Femur (tissue), 1 donor: ENCODE results near the gene DSCAML1.
A peak's percentile ranks its signal among the peaks of the same experiment; 100 is the strongest.
"Not testable (repeated sequence)": the region's sequence is repeated elsewhere in the genome, so short reads cannot be mapped to it uniquely, and the experiment has no call there.

Source experiments
- DNase-seq: peaks from one replicate; pipeline ENCODE4 v3.0.0-alpha.2; 2017

DSCAML1 gene

GRCh38 chr11:117819096-117820040, 22.4 kb upstream of the DSCAML1 start:
- DNase-seq: peak; percentile 90

DNA sequence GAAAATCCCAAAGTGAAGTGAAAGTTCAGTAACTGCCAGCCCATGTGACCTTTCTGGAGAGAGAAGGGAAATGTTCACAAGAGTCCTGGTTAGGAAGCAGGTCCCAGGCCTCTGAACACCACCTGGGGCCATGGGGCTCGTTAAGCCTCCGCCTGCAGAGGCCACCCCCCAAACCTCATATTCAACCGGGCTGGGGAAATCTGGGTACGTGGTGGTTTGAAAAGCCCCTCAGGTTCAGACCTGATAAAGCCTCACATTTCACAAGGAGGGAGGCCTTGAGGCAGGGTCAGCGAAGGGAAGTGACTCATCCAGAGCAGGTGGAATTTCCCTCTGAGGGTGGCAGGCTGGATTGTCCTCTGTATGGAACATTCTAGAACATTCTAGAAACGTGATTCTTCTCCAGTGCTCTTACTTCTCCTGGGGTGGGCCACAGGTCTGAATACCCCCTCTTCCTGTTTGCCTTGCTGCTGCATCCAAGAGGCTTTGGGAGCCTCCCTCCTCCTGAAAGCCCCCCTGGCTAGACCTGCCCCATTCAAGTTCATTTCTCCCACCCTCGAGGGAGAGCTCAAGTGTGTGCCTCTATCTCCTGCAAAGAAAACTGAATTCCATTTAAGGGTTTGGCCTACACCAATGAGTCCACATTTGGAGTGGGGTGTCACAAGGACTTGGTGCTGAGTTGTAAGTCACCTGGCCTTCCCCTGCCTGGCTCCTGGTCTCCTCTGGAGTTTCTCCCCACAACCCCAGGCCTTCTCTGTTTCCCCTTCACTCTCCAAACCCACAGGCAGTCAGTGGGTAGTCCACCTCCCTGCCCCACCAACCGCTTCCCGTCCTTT, 21.2 kb upstream of the DSCAML1 start:
- no peak for DNase-seq

DNA sequence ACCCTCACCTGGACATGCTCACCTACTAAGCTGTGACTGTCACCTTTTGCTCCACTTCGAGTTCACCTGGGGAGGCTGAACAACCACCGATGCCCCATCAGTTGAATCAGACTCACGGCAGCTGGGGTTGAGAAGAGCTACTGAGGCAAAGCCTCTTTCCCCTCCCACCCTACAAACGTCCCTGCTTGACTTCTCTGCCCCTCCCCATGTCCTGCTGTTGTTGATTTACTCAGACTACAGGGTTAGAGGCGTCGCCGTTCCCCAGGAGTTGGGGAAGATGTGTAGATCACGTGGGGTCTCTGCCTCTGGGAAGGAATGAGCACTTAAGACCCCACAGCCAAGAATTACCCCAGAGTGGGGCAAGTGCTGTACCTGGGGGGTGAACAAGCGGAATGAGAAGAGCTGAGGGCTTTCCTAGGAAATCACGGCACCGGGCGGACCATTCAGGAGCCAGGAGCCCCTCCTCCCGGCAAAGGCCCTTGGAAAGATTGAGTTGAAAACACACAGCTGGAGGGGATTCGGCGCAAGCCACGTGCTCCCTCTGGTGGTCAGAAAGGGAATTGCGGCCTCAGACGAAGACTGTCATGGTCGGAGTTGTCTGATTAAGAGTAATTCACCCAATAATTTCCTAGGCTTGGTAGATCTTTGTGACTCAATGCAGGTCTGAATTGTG, 20.5 kb upstream of the DSCAML1 start:
- DNase-seq: peak; percentile 91

- no peak for DNase-seq
Observed at GRCh38 chr11:117816846-117817367, 19.9 kb upstream of the DSCAML1 start.

DNA sequence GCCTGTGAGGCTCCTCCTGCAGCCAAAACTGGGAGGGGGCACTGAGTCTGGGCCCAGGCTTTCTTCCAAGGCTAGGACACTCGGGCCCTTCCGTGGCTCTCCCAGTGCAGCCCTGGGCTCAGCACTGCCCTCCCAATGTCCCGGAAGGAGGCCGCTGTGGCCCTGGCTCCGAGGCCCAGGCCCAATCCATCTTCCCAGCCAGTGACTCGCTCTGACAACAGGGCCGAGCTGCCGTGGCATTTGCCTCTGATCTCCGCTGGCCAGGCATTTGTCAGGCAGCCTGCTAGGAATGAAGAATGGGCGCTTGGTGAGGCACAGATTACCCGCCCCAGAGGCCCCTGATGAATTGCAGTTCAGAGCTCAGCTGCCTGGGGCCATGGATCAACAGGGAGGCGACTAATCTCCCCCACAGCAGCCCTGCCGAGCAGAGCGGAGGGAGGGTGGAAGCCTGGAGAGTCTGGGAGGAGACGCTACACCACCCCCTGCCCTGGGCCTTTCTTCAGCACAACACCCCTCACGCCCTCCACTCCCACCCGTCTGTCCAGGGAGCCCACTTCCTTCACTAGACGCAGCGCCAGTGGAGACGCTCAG, 19.2 kb upstream of the DSCAML1 start:
- DNase-seq: no peak

DNA sequence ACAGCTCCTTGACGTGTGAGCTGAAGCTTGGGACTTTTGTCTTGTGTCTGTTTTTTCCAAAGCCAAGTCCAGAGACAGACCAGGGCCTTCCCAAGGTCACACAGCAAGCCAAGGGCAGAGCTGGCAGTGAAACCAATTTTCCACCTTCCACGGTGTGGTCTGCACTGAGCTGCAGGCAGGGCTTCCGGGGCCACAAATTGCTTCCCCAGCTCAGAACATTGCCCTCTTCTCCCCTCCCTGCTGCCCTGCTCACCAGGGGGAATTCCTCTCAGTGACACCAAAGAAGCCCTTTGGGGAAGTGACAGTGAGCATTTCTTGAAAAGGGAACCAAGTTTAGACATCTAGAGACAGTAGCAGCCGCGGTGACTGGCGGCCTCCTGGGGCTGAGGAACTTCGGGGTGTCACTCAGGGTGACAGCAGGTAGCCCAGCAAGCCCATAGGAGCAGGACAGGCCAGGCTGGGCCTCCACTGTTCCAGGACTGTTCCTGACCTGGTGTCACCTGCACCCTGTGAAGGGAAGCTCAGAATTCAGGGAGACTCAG, 18.3 kb upstream of the DSCAML1 start:
- peak; percentile 56 for DNase-seq

GRCh38 chr11:117814766-117815261, 17.8 kb upstream of the DSCAML1 start:
- DNase-seq: peak; percentile 66

GRCh38 chr11:117814204-117814765, 17.3 kb upstream of the DSCAML1 start:
- DNase-seq: no peak

- not testable (repeated sequence) for DNase-seq
Observed at GRCh38 chr11:117810056-117810451, 13.0 kb upstream of the DSCAML1 start.

GRCh38 chr11:117809236-117810055, 12.4 kb upstream of the DSCAML1 start:
- peak; percentile 78 for DNase-seq

- no peak for DNase-seq
Observed at GRCh38 chr11:117808784-117809183, 11.8 kb upstream of the DSCAML1 start.

DNA sequence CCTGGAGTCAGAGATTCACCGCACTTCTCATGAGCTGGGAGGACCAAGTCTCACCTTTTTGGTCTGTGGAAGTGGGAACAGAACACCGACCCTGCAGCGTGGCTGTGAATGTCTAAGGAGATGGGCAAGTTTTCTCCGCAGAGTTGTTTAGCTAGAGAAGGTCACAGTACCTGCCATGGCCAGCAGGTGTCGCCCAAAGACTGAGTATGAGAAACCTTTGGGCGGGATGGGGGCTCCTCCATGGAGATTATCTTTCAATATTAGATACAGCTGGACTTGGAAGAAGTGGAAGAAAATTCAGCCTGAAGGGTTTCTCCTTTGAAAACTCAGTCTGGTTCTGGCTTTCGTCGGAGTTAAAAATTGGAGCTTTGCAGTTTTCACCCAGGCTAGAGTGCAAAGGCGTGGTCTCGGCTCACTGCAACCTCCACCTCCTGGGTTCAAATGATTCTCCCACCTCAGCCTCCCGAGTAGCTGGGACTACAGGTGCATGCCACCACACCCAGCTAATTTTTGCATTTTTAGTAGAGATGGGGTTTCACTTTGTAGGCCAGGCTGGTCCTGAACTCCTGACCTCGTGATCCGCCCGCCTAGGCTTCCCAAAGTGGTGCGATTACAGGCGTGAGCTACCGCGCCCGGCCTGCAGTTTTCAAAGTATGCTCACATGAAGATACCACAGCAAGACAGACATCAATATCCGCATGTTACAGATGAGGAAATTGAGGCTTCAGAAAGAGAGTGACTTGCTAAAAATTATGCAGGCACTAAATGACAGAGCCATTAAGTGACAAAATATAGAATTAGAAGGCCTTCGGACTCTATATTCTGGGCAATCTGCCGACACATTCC, 10.7 kb upstream of the DSCAML1 start:
- peak; percentile 84 for DNase-seq

DNA sequence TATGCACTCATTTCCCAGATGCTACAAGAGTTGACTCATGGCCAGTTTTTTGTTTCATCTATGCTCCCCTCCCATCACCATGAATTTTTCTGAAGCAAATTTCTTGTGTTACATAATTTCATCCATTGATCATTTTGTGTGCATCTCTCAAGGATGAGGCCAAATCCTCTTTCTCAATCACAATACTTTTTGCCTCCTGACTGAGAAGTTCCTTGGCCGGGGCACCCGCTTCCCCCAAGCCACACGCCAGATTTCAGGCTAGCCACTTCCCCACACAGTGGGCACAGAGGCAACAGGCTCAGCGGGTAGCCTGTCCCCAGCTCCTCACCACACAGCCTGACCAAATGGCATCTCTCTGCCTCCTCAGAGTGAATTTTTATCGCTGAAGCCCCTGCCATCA, 9.8 kb upstream of the DSCAML1 start:
- no peak for DNase-seq

GRCh38 chr11:117805045-117805444, 8.0 kb upstream of the DSCAML1 start:
- DNase-seq: no peak

DNA sequence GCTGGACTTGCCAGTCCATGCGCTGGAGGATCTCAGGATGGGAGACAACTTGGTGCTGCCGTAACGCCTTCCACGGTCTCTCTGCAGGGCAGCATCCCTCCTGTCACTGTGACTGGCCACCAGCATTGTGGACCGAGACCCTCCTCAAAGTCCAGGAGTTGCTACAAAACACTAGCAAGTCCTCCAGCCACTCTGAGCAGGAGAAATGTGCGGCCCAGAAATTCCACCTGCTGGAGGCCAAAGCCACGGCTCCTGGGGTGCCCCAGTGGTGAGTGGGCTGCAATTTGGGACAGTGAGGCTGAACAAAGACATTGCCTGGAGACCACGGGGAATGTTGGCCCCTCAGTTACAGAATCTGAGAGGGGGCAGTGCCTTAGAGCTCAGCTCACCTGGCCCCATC, 6.9 kb upstream of the DSCAML1 start:
- DNase-seq: no peak

GRCh38 chr11:117799634-117800033, 2.6 kb upstream of the DSCAML1 start:
- DNase-seq: no peak

DNA sequence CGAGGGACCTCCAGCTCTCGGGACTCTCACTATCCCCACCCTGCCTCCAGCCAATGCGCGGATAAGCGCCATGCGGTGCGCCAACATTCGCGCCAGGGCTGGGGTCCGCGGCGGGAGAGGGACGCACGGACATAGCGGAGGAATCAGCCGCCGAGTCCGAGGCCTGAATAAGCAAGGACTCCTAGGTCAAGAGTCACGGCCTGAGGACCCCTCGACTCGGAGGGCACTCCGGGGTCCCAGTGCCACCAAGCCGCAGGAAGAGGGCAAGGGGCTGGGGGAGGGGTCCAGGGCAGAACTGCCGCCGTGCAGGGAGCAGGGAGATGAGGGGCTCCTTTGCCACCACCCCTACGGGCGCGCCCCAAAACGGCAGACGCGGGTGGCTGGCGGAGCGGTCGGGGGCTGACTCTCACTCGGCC, 552 bp downstream of the DSCAML1 start:
- DNase-seq: no peak

DNA sequence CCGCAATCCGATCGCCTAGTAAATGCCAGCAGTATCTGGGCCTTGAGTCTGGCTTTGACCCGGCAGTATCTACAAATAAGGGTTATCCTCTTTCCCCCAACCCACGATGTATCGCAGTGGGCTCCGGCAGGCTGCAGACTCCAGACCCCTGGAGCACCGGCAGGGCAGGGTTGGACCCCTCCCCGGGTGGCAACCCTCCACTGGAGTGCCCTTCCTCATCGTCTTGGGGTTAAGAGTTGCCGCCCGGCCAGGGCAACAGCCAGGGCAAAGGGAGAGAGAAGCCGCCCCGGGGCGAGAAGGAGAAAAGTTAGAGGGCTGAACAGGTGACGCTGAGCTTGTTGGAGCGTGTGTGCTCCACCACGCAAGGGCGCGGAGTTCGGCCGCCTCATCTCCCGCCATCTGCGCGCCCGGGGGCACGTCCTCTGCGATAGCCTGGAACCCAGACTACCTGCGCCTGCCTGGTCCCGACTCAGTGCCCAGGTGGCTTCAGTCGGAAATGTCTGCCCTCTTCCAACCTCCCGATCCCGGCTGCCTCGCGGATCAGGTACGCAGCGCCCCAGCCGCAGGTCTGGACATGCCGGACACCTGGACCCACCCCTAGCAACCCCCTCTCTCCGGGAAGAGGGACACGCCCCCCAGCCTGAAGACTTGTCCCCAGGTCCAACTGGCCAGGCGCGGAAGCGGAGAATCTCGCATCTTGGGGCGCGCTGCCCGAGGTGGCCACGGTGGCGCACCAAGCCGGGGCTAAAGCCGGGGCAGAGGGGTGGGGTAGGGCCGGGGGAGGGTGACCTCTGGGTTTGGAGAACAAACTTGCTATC, 1.2 kb downstream of the DSCAML1 start:
- DNase-seq: no peak
